GM19043 (cell line): ENCODE data around the gene PTH2R.
"Not testable (repeated sequence)": the region's sequence is repeated elsewhere in the genome, so short reads cannot be mapped to it uniquely, and the experiment has no call there.

Source experiments
- ATAC-seq: cut with Tn5 transposase; IDR thresholded peaks from one replicate; pipeline ENCODE4 v1.9.1; 2021; ENCODE audit warnings: low read depth; ENCODE audit not compliant: unreplicated experiment

PTH2R gene, protein sequence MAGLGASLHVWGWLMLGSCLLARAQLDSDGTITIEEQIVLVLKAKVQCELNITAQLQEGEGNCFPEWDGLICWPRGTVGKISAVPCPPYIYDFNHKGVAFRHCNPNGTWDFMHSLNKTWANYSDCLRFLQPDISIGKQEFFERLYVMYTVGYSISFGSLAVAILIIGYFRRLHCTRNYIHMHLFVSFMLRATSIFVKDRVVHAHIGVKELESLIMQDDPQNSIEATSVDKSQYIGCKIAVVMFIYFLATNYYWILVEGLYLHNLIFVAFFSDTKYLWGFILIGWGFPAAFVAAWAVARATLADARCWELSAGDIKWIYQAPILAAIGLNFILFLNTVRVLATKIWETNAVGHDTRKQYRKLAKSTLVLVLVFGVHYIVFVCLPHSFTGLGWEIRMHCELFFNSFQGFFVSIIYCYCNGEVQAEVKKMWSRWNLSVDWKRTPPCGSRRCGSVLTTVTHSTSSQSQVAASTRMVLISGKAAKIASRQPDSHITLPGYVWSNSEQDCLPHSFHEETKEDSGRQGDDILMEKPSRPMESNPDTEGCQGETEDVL

DNA sequence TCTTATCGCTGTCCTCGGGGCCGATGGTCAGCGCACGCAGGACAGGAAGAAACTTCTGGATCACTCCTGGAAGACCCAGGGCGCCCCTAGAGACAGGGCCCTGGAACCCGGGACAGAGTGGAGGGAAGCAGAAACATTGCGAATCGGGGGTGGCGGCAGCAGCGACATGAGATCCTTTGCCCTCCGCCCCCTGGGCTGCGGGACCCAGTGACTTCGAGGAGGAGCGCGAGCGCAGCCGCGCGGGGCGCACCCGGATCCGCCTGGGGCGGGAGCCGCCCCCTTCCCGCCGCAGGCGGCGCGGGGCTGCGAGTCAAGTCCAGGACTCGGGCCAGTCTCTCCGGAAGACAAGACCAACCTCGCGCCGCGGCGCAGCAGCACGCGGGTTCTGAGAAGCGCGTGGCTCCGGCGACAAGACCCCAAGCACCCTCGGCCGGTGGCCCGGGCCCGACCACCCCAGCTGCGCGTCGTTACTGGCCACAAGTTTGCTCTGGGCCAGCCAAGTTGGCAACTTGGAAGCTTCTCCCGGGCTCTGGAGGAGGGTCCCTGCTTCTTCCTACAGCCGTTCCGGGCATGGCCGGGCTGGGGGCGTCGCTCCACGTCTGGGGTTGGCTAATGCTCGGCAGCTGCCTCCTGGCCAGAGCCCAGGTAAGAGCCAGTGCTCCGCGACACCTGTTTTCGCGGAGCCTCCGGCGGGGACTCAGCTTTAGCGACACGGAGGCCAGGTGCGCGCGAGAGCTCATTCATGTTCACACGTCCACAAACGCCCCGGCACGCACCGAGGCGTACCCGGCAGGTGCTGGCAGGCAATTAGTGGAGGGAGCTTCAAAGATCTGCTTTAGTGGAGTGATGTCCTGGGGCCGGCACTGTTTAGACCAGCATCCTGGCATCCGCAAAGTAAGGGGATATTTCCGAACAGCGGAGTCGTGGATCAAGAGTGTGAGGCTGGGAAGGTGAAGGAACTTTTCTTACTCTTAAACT is at the start of gene PTH2R:
Gene PTH2R, plus strand, starts transcription at position 319 of the 978 bp plus-strand sequence. Its CDS starts 252 bp downstream, at position 571.
- no peak for ATAC-seq

DNA sequence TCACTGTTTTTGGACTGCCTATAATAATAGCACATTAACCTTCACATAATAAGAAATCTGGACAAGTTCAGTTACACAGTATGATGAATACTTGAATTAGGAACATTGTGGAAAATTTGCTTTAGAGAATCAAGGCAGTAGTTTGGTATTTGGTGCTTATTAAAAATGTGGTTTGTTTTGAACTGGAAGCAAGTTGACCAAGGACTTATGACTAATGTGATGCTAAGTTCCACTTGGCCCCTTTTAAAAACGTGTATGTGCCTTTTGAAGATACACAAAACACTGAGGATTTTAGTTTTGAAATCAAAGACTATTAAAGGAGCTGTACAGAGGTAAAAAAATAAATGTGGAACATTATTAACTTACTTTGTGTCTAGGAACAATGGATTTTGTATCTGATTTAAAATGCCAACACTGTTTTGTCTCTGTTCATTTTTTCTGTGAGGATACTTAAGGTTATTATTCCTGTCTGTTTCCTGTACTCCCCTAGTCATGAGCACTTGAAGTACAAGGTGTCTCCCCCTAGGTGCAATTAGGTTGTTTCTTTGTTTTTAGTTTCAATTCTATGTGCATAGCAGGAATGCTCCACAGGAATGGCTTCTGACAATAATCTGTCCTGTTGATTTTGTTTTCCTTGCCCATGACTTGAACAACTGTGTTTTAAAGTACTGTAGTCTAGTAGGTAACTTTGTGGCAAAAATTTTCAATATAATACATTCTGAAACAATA is 49.6 kb upstream of the PTH2R start:
- ATAC-seq: no peak

DNA sequence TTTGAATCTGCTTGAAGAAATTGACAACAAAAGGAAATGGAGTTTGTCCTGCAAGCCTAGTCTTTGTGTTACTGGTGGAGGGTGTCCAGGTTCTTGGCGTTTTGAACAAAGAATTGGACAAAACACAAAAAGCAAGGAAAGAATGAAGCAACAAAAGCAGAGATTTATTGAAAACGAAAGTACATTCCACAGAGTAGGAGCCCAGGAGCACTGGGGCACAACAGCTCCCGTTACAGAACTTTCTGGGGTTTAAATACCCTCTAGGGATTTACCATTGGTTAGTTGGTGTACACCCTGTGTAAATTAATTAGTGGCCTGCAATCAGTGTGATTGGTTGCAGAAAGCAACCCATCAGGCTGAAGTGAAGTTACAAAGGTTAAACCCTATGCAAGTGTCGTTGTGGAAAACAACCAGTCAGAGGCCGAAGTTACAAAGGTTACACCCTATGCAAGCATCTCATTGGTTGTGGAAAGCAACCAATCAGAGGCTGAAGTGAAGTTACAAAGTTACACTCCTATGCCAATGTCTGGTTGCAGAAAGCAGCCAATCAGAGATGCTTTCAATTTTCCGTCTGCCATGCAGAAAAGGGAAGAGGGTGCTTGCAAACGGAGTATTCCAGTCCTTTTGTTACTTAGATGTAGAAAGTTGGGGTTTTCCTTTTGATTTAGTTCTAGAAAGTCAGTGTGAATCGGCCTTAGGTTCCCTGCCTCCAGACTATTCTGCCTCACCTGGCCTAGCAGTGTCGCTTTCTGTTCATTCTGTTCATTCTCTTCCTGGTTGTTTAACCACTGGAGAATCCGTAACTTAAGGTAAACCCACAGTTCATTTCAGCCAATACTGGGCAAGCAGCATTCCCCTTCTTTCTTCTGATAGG is 47.6 kb upstream of the PTH2R start:
- ATAC-seq: no peak

DNA sequence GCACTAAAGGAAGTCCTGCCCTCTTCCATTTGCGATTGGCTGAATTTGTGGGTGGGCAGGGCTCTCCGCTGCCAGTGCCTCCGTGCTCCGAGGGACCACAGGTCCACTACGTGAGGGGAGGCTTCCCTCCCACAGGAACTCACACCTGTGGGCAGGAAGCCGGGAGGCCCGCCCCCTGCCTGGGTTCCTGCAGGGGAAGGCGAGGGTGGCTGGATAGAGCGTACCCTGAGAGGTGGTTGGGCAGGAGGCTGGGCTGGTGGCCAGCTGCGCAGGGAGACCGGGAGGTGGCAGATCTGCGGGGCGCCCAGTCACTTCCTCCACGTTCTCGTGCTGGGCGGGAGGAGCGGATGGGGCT is 47.0 kb upstream of the PTH2R start:
- ATAC-seq: no peak

DNA sequence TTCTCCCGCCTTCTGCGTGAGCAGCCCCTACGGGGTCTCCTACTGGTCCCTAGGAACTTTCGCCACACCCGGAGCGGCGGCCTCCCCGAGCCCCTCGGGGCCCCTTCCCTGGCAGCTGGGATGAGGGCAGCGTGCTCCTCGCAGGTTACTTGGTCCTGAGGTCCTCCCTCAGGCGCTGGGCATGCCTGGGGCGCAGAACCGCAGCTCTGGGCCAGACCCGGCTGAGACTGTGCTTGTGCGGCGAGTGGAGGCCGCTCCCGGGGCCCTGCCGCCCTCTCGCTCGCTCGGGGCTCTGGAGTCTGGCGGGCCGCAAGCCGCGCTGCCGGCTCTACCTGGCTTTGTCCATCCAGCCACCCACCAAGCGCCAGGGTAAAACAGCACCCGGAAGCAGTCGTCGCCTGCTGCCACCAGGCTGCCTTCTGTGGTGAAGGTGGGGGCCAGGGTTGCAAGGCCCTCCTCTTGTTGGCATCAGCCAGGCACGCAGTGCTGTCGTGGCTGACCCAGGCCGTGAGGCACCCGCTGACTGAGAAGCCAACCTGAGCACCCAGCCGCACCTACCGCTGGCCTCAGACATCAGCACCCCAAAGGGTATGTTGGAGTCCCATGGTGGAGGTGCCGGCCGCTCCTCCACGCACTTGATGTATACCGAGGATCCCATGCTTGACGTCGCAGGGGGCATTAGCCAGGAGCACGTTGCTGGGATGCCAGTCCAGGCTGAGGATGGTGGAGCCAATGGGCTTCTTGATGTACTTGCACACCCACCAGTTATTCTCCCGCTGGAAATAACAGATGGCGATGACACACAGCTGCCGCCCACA is 46.1 kb upstream of the PTH2R start:
- ATAC-seq: no peak

DNA sequence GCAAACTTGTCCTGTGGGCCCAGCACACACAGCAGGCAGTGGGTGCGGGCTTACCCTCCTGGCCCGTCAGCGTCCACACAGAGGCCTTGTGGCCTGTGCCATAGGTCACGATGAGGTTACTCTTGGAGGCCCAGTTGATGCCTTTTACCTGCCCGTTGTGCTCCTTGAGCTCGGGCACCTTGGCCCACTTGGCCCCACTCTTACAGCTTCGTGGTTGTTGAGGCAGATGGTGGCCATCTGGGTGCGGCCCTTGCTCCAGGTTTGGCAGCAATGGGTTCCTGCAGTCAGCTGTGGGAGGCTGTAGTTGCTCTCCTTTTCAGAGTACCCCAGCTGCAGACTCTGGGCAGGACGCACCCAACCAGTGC is 45.5 kb upstream of the PTH2R start:
- ATAC-seq: no peak

DNA sequence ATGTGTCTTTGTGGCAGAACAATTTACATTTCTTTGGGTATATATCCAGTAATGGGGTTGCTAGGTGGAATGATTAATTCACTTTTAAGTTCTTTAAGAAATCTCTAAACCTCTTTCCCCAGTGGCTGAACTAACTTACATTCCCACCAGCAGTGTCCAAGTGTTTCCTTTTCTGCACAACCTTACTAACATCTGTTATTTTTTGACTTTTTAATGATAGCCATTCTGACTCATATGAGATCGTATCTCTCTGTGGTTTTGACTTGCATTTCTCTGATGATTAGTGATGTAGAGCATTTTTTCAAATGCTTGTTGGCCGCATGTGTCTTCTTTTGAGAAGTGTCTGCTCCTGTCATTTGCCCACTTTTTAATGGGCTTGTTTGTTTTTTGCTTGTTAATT is 43.1 kb upstream of the PTH2R start:
- peak; percentile 69 for ATAC-seq

DNA sequence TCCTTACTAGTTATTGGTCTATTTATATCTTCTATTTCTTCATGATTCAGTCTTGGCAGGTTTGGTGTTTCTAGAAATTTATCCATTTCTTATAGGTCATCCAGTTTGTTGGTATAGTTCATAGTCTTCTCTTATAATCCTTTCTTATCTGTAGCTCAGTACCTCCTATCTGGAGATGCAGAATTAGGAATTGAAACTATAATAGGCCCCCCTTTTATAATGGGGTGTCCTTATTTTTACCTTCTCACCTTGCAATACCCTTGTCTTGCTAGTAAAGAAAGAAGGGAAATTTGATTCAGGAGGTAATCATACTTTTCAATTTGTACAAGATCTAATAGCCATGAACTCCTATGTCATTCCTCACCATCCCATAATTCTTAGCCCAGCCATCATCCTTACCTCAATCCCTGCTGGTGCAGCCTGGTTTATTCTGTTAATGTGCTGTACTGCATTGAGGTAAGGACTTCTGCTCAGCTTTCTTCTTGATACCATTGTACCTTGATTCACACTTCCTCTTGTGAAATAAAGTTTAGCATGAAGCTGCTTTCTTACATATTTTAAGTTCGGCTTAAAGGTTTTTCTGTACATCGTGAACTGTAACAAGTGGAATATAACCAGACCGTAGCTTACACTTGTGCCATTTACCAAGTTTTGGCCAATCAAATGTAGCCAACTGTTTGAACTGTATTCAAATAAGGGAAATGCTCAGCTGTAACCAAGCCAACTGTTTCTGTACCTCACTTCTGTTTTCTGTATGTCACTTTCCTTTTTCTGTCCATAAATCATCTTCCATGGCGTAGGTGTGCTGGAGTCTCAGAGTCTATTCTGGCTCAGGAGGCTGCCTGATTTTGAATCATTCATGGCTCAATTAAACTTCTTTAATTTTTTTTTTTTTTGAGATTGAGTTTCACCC is 40.1 kb upstream of the PTH2R start:
- ATAC-seq: peak; percentile 53

DNA sequence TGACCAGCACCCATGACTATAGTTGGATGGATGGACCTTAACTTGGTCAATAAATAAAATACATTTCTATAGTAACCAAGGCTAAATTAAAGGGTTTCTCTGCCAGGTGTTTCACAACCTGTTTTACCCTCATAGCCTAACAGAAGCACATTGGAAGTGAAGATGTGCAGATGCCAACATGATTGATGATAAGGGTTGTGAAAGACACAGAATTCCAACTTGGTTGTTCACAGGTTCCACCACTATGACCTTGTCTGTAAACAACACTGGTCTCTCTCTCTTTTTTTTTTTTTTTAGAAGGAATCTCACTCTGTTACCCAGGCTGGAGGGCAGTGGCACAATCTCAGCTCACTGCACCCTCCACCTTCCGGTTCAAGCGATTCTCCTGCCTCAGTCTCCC is 37.5 kb upstream of the PTH2R start:
- no peak for ATAC-seq

DNA sequence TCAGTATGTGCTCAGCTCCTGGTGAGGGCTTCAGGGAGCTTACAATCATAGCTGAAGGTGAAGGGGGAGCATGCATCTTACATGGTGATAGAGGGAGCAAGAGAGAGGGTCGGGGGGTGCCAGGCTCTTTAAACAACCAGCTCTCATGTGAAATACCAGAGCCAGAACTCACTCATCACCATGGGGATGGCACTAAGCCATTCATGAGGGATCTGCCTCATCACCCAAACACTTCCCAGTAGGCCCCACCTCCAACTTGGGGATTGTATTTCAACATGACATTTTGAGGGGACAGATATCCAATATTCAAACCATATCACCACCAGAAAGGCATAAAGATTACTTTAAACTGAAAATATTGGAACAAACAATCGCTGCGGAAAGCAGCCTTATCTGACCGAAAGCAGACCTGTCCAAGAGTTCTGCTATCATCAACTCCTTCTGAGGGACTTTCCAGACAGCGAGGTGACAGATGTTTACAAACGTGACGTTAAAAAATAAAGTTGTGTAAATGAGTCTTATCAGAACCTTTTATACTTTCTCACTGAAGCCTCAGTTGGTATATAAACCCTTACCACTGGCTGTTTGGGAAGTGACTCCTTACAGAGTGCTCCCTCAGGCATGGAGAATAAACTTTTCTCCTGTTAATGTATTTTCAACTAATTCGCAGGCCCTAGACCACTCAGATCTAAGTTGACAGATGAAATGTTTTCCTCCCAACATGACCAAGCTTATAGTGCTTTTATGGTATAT is 35.5 kb upstream of the PTH2R start:
- no peak for ATAC-seq

DNA sequence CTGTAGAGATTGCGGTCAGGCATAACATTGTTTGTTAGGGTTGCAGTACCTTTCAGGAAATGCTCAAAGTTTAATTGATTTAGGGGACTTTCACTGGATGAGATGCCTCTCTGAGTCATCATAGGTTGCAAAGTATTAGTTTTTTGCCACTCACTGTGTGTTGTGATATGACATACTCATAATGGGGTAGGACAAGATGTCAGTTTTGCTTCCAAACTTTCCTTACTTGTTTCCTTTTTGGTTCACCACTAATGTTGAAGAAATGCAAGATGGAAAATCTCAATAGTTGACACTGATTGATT is 35.0 kb upstream of the PTH2R start:
- ATAC-seq: no peak

DNA sequence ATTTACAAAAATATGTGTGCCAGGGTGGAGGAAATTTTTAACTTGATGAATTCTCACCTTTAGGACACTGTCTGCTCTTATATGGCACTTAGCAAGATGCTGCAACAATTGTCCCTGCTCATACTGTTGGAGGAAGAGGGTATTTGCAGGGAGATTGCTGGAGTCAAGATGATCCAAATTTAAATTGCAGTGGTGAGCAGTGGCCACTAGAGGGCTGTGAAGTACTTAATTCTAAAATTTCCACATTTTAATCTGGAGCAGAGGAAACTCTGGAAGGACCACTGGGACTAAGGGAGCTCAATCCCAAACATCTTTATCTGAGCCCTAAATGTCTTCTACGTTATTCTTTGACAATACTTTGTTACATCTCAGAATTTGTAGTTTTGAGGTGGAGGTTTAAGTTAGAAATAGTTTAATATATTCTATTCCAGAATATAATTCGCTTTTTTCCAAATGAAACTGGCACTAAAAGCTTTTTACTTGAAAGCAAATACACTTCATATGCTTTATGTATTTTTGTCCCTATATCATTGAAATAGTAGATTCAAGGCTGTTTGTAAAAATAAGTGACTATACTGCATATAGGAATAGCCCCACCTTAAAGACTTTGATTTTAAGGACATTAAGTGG is 33.0 kb upstream of the PTH2R start:
- ATAC-seq: peak; percentile 63

DNA sequence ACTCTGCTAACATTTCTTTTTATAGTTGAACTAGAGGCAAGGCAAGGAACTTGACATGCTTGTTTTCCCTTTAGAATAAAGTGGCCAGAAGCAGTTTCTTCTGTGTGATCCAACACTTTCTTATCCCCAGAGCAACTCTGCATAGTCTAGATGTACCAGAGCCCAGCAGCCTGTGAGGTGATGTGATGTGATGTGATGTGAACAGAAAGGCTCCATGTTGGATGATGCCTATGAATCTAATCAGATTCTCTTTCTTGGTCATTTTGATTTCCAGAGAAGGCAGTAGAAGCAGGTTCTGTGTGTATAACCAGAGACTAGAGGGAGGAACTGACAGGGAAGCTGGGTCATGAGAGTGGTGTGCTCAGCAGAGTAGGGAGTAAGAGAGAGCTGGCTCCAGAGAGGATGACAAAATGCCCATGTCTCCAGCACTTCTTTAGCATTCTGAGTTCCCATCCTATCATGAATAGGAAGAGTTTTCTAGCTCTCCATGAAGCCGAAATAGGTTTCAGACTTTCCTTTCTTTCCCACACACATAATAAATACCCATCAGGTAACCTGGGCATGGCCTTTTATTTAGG is 31.0 kb upstream of the PTH2R start:
- no peak for ATAC-seq

DNA sequence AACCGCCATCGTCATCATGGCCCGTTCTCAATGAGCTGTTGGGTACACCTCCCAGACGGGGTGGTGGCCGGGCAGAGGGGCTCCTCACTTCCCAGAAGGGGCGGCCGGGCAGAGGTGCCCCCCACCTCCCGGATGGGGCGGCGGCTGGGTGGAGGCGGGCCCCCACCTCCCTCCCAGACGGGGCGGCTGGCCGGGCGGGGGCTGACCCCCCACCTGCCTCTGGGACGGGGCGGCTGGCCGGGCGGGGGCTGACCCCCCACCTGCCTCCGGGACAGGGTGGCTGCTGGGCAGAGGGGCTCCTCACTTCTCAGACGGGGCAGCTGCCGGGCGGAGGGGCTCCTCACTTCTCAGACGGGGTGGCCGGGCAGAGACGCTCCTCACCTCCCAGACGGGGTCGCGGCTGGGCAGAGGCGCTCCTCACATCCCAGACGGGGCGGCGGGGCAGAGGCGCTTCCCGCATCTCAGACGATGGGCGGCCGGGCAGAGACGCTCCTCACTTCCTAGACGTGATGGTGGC is 29.2 kb upstream of the PTH2R start:
- not testable (repeated sequence) for ATAC-seq

DNA sequence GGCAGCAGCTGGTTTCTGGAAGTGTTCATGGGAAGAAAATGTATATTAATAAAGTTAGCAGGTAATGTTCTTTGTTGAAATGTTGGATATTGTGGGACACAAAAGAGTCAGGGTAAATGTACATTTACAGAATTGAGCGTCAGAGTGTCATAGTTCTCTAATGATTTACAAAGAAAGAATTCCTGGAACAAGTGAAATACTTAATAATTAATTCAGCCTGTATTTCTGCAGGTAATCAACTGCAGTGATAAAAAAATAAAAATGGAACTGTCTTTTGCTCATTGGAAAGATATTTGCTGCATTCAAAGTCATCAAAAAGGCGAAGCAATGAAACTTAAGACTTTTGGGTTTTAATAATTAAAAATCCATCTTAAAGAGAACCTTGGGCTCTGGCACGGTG is 27.4 kb upstream of the PTH2R start:
- no peak for ATAC-seq

DNA sequence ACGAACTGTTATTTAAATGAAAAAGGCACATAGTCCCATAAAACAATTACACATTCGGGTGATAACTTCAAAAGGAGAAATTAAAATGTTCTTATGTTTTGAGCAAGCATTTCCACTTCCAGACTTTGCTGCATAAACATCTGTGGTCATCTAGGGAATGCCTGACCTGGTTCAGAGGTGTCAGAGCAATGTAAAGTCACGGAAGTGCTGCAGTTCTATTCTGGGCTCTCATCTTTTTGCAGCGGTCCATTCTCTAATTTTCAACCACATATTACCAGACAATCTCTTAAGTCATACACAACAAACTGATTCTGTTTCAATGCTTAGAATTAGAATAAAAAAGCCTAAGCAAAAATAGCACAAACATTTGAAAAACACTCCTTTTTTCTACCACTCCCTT is 22.0 kb upstream of the PTH2R start:
- no peak for ATAC-seq
